Activated CD4-positive, alpha-beta T cell treated with anti-CD3 and anti-CD28 coated beads, Interleukin-2, amount 10 ng/mL, durations not matched to agents 7 days and 5 days (primary cell): ENCODE data around the gene ELK1. TPM values are rescaled to one million over a fixed set of nuclear protein-coding genes. Genes with fewer than 3 reads are reported as not detected.

Experiments used
- CTCF ChIA-PET: fragments of 350-600 bp; sonication (Branson Sonifier 250); formaldehyde crosslinking; loops from one replicate; lab custom pipeline; 2021; ENCODE audit warnings: antibody characterized with exemption; lab: Charles Lee
- POLR2A ChIA-PET: fragments of 350-600 bp; sonication (Branson Sonifier 250); formaldehyde crosslinking; loops from one replicate; lab custom pipeline; 2021; ENCODE audit warnings: antibody characterized with exemption; lab: Charles Lee
- DNase-seq: peaks from one replicate; pipeline ENCODE4 v3.0.0-alpha.2; 2020
- H3K27ac Mint-ChIP-seq: one replicate; pipeline ENCODE4 v1.8.0; 2021; ENCODE audit warnings: mild to moderate bottlenecking, moderate library complexity, mixed read lengths
- H3K27me3 Mint-ChIP-seq: one replicate; pipeline ENCODE4 v1.8.0; 2021; ENCODE audit warnings: mixed read lengths
- H3K36me3 Mint-ChIP-seq: one replicate; pipeline ENCODE4 v1.8.0; 2021; ENCODE audit warnings: low read depth, mixed read lengths
- H3K4me1 Mint-ChIP-seq: one replicate; pipeline ENCODE4 v1.8.0; 2021; ENCODE audit warnings: mixed read lengths
- H3K4me3 Mint-ChIP-seq: one replicate; pipeline ENCODE4 v1.8.0; 2021; ENCODE audit warnings: mild to moderate bottlenecking, moderate library complexity, mixed read lengths
- H3K9me3 Mint-ChIP-seq: one replicate; pipeline ENCODE4 v1.8.0; 2021; ENCODE audit warnings: mixed read lengths
- microRNA-seq: library from miRNA; unstranded; fragments of <30 nt; microRNA quantifications from one replicate; pipeline ENCODE4 v1.2.0, GENCODE V29; 2021; ENCODE audit warnings: borderline microRNAs expressed, borderline replicate concordance
- total RNA-seq, 2 experiments: library from RNA; stranded (reverse); gene quantifications; one replicate each; pipeline ENCODE4 v1.2.3, GENCODE V29; 2021

ELK1 gene
- total RNA-seq, 2 experiments from 2014 or later, result 56.4 to 61.1 TPM

DNA sequence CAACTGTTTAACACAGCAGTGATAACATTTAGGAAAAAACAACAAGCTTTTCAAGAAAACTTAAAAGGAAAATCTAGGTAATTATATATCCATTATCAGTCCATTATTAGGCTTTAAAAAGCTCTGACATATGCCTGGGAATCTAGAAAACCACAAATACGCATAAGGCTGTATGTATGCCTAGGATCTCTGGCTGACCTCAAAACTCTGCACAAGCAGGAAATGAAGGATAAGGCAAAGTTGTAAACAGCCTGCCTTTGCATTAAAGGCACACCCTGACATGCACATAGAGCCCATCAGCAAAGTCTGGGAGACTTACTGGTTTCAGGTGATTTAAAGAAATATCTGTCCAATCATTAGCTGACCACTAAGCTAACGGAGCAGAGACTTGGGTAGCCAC is 54.1 kb downstream of the ELK1 start:
- peaks cover 18% of the 10 kb centered on the region for H3K9me3 Mint-ChIP-seq

DNA sequence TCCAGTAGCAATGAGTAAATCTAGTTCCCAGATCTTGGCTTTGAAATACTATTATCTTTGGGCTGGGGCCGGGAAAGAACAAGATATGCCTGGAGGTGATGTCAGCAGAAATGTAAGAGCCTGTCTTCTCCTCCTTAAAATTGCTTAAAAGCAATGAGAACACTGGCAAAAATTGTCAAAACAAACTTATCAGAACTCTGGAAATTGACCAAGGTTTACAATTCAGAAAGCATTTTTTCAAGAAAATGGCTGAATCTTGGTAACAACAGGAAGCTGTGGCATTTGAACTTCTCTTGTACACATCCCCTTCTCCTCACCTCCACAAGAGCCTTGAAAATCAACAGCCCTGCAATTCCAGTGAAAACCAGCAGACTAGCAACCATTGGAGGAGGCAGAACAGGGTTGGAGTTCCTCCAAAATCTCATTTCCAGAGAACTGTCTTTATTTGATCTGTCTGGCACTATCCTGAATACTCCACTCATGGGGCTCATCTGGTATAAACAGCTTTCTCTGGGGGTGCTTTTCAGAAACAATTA is 54.6 kb downstream of the ELK1 start:
- no peak for DNase-seq
- no peak overlapping the region for H3K4me3 Mint-ChIP-seq
- peaks cover 13% of the 10 kb centered on the region for H3K4me1 Mint-ChIP-seq
- H3K9me3 Mint-ChIP-seq, result peaks cover 18% of the 10 kb centered on the region
- H3K36me3 Mint-ChIP-seq, result peaks cover 16% of the 10 kb centered on the region
- peaks cover 3% of the 10 kb centered on the region for H3K27me3 Mint-ChIP-seq
- H3K27ac Mint-ChIP-seq, result peak overlapping the region; percentile 91
- ChIA-PET CTCF (interaction anchor here (0.9 kb wide), 1 partner anchor 16 kb away, joined by 4 read pairs; no protein-coding TSS in a partner anchor), POLR2A (no interaction called here)

More for the DNA sequence above, 54.1 kb downstream of the ELK1 start:
- H3K27me3 Mint-ChIP-seq, result peaks cover 5% of the 10 kb centered on the region
- DNase-seq, result no peak
- POLR2A ChIA-PET, result no interaction called here
- H3K4me3 Mint-ChIP-seq, result no peak overlapping the region
- H3K36me3 Mint-ChIP-seq, result peaks cover 16% of the 10 kb centered on the region
- peak overlapping the region; percentile 91 for H3K27ac Mint-ChIP-seq
- CTCF ChIA-PET, result interaction anchor here (0.9 kb wide), 1 partner anchor 15 kb away, joined by 4 read pairs; no protein-coding TSS in a partner anchor
- H3K4me1 Mint-ChIP-seq, result peaks cover 13% of the 10 kb centered on the region

DNA sequence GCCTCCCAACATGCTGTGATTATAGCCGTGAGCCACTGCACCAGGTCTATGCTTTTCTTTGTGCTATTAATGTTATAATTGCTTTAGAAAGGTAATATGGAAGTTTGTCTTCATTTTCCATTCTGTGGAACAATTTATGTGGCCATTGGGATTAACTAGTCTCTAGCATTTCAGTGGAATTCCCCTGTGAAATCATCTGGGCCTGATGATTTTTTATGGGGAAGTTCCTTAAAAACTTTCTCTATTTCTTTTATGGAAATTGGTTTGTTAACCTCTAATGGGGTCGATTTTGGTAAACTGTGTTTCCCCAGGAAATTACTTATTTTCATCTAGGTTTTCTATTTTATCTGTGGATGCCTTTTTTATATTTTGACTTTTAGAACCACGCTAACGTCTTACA is 56.8 kb downstream of the ELK1 start:
- peaks cover 3% of the 10 kb centered on the region for H3K27me3 Mint-ChIP-seq
- CTCF ChIA-PET, result no interaction called here
- peaks cover 16% of the 10 kb centered on the region for H3K36me3 Mint-ChIP-seq
- POLR2A ChIA-PET, result no interaction called here
- no peak overlapping the region for H3K4me3 Mint-ChIP-seq
- H3K9me3 Mint-ChIP-seq, result peaks cover 18% of the 10 kb centered on the region
- DNase-seq, result no peak
- peaks cover 13% of the 10 kb centered on the region for H3K4me1 Mint-ChIP-seq
- H3K27ac Mint-ChIP-seq, result no peak overlapping the region

DNA sequence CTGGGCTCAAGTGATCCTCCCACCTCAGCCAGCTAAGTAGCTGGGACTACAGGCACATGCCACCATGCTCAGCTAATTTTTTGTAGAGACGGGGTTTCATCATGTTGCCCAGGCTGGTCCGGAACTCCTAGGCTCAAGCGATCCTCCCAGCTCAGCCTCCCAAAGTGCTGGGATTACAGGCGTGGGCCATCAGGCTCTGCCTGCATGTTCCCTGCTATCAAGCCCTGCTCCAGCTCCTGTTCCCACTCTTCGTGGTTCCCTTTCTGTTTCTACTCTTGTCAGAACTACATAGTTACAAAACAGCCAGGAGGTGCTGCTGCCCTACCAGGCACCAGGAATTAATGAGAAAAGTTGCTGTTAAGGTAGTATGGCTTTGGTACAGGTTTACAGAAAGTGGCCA is 59.4 kb downstream of the ELK1 start:
- Mint-ChIP-seq H3K4me1 (peaks cover 6% of the 10 kb centered on the region), H3K27ac (no peak overlapping the region), H3K36me3 (peaks cover 4% of the 10 kb centered on the region), H3K9me3 (peaks cover 4% of the 10 kb centered on the region), H3K4me3 (no peak overlapping the region), H3K27me3 (no peaks in the 10 kb centered on the region)
- no peak for DNase-seq
- CTCF ChIA-PET, result no interaction called here
- POLR2A ChIA-PET, result no interaction called here

DNA sequence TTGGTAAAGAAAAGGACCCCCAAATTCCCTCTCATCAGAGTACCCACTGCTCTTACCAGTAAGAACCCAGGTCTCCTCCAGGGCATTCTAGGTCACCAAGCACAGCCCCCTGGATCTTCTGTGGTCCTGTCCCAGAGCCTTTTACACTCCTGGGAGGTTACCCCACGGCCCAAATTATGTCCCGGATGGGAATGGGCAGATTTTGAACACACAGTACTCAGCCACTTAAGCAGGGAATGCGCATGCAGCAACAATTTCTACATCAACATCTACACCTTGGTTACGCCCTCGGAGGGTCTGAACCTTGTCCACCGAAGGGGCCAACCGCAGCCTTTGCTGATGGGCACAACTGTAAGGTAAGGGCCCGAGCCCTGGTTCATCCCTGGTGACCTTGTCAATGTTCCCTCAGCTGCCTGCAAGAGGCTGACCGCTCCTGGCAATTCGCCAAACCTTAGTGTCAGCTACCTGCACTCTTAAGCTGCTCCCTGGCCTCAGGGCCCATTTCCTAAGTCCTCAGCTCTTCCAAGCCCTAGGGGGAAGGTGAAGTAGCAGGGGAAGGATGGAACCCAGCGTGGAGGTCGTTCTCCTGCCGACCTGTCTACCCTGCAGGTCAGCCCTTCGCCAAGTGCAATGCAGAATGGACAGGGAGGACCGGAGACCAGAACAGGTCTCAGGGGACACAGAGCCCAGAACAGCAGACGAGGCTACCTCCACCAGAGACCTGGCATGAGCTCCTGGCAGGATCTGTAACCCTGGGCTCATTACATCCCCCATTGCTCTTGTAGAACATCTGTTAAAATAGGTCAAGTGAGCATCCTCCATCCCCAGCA is 62.2 kb downstream of the ELK1 start:
- no peak overlapping the region for H3K4me3 Mint-ChIP-seq
- POLR2A ChIA-PET, result no interaction called here

DNA sequence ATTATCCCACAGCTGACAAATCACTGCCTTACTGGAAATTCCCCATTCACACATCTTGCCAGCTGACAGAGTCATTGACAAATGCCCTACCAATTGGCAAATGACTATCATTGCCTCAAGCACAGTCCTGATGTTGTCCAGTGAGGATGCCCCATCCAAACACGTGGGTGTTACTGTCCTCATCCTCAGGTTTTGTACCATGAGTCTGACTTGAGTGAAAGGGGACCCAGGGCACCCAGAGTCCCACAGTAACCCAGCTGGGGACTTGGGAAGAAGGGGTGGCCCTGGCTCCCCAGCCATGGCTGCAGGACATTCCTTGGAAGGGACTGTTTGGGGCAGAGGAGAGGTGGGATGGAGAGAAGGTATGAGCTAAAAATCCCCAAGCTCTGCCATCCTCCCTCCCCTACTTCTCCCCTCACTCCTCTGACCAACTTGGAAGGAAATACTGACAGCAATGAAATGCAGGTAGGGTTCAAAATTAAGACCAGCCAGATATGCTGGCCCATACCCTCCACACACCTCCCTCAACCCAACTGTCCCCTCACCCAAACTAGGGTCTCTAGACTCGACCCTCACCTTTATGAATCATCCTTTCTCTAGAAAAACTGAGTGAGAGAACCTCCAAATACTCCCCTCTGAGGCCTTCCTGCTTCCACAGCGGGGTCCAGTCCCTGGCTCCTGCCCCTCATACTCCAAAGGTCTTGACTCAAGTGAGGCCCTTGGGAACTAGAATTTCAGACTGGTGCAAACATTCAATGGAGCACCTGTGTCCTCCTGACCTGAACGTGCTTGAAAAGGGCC is 63.1 kb downstream of the ELK1 start:
- Mint-ChIP-seq H3K4me3 (no peak overlapping the region), H3K27ac (no peak overlapping the region), H3K27me3 (no peaks in the 10 kb centered on the region), H3K4me1 (peaks cover 15% of the 10 kb centered on the region), H3K9me3 (no peaks in the 10 kb centered on the region), H3K36me3 (peaks cover 7% of the 10 kb centered on the region)
- DNase-seq, result no peak
- ChIA-PET POLR2A (no interaction called here), CTCF (interaction anchor here (1.4 kb wide), 1 partner anchor 12 kb away, joined by 3 read pairs; no protein-coding TSS in a partner anchor)

More for the DNA sequence above, 62.2 kb downstream of the ELK1 start:
- CTCF ChIA-PET, result interaction anchor here (0.6 to 1.4 kb wide), 3 partner anchors 11 to 328 kb away, joined by 3 to 4 read pairs (median 3); no protein-coding TSS in a partner anchor
- DNase-seq, result no peak
- H3K9me3 Mint-ChIP-seq, result no peaks in the 10 kb centered on the region
- H3K36me3 Mint-ChIP-seq, result peaks cover 7% of the 10 kb centered on the region
- peaks cover 13% of the 10 kb centered on the region for H3K4me1 Mint-ChIP-seq
- H3K27me3 Mint-ChIP-seq, result no peaks in the 10 kb centered on the region
- no peak overlapping the region for H3K27ac Mint-ChIP-seq

DNA sequence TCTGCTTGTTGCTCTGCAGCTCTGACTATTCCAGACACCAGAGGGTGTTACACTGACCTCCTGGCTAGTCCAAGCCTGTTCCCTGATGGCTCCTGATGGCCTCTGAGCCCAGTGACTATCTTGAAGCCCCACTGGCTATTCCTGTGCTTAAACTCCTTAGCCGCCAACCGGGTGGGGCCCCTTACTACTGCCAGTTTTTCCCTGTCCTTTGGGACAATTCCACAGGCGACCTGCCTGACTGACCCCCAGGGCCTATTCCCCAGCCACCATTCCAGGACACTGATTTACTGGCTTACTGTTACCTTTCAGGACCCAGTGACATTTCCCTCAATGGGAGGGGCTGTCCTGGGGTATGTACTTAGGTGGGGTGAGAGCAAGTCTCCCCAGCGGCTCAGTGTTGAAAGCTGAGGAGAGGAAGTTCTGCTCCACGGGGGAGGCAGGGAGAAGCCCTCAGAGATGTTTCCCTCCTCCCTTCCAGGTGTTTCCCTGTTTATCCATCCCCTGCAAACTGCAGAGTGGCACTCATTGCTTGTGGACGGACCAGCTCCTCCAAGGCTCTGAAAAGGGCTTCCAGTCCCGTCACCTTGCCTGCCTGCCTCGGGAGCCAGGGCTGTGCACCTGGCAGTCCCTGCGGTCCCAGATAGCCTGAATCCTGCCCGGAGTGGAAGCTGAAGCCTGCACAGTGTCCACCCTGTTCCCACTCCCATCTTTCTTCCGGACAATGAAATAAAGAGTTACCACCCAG is 64.1 kb downstream of the ELK1 start:
- ChIA-PET POLR2A (no interaction called here), CTCF (interaction anchor here (0.6 kb wide), 1 partner anchor 48 kb away, joined by 4 read pairs; no protein-coding TSS in a partner anchor)
- Mint-ChIP-seq H3K27ac (no peak overlapping the region), H3K9me3 (no peaks in the 10 kb centered on the region), H3K4me3 (no peak overlapping the region), H3K4me1 (peaks cover 26% of the 10 kb centered on the region), H3K36me3 (peaks cover 7% of the 10 kb centered on the region), H3K27me3 (no peaks in the 10 kb centered on the region)
- no peak for DNase-seq

Small RNA genes within 50 kb of the gene (microRNA-seq; reads per million reads assigned to microRNA genes)
- gene MIR4769, result not detected

Other genes starting within 250 kb of the ELK1 start
- 10 to 100 TPM; 12.2 to 13.3 TPM for gene ZNF41, start 167.3 kb downstream of the ELK1 start, total RNA-seq
- 10 to 100 TPM; 76.9 to 82.0 TPM for gene ARAF, start 89.4 kb downstream of the ELK1 start, total RNA-seq
- 10 to 100 TPM; 81.7 to 97.1 TPM for gene TIMP1, start 68.1 kb downstream of the ELK1 start, total RNA-seq
- under 1 TPM; 0.35 TPM for gene SYN1, start 30.7 kb downstream of the ELK1 start, total RNA-seq
- 10 to 100 TPM; 25.9 to 45.1 TPM for gene CFP, start 20.6 kb downstream of the ELK1 start, total RNA-seq
- 100 to 1,000 TPM; 181 to 187 TPM for gene UXT, start 8.6 kb upstream of the ELK1 start, total RNA-seq
- gene ZNF81, start 186.3 kb upstream of the ELK1 start, total RNA-seq, result 1 to 10 TPM; 8.6 to 9.4 TPM